Peyer's patch (tissue), 4 donors: ENCODE results near the gene ATF2.

Source experiments
- POLR2A ChIP-seq, 2 donors: fragments of 450-650 bp; IDR thresholded peaks; one replicate each; pipeline ENCODE4 v1.5.1; 2017; ENCODE audit warnings: antibody characterized with exemption in 2 of 2, mild to moderate bottlenecking in 2 of 2, moderate library complexity in 2 of 2
- TF ChIP-seq, protein P1 (sequence below), 6 experiments: fragments of 450-650 bp in 4 of 6; fragments of 200-600 bp in 2 of 6; sonication (generic) in 1 of 6; IDR thresholded peaks; one replicate each; pipeline ENCODE4 v1.5.1; 2017 to 2019; ENCODE audit warnings: antibody characterized with exemption in 6 of 6, mild to moderate bottlenecking in 3 of 6, moderate library complexity in 1 of 6

DNA sequence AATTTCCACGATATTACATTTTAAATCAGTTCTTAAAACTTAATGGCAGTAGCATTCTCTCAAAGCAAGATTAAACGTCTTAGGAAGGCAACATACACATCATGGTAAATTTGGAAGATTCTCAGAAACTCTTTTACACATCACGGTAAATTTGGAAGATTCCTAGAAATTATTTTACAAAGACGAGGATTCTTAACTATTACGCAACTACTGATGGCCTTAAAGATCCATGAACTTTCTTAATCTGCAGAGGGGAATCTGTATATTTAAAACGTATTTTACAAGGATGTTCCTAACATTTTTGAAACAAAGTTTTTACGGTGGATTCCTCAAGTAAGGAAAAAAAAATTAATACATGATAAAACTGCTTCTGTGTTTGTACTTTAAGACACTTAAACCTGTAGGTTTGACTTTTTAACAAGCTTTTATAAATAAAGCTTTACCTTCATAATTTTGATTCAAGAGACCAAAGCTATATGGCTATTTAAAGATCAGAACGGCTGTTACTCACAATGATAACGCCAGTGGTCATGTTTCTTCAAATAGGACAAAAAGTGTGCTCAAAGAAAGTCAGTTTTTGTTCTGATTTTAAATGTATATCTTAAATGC is 1.7 kb downstream of the ATF2 start:
- TF ChIP-seq, protein P1, sequence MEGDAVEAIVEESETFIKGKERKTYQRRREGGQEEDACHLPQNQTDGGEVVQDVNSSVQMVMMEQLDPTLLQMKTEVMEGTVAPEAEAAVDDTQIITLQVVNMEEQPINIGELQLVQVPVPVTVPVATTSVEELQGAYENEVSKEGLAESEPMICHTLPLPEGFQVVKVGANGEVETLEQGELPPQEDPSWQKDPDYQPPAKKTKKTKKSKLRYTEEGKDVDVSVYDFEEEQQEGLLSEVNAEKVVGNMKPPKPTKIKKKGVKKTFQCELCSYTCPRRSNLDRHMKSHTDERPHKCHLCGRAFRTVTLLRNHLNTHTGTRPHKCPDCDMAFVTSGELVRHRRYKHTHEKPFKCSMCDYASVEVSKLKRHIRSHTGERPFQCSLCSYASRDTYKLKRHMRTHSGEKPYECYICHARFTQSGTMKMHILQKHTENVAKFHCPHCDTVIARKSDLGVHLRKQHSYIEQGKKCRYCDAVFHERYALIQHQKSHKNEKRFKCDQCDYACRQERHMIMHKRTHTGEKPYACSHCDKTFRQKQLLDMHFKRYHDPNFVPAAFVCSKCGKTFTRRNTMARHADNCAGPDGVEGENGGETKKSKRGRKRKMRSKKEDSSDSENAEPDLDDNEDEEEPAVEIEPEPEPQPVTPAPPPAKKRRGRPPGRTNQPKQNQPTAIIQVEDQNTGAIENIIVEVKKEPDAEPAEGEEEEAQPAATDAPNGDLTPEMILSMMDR (IDR thresholded peaks at IDR 0.05): no peak
- no peak for TF ChIP-seq POLR2A (IDR thresholded peaks at IDR 0.05)
